ENCODE data around the gene ETV5.

- TF ChIP-seq POLR2A (IDR thresholded peaks at IDR 0.05), result no peak
- TF ChIP-seq, protein P1, sequence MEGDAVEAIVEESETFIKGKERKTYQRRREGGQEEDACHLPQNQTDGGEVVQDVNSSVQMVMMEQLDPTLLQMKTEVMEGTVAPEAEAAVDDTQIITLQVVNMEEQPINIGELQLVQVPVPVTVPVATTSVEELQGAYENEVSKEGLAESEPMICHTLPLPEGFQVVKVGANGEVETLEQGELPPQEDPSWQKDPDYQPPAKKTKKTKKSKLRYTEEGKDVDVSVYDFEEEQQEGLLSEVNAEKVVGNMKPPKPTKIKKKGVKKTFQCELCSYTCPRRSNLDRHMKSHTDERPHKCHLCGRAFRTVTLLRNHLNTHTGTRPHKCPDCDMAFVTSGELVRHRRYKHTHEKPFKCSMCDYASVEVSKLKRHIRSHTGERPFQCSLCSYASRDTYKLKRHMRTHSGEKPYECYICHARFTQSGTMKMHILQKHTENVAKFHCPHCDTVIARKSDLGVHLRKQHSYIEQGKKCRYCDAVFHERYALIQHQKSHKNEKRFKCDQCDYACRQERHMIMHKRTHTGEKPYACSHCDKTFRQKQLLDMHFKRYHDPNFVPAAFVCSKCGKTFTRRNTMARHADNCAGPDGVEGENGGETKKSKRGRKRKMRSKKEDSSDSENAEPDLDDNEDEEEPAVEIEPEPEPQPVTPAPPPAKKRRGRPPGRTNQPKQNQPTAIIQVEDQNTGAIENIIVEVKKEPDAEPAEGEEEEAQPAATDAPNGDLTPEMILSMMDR (IDR thresholded peaks at IDR 0.05 in 4 of 5, conservative IDR thresholded peaks at IDR 0.05 in 1 of 5), result no peak
Observed at GRCh38 chr3:186121278-186121677, 12.4 kb upstream of the ETV5 start.
